ENCODE data around the gene TOX2. TPM values are rescaled to one million over a fixed set of nuclear protein-coding genes. Genes with fewer than 3 reads are reported as not detected.

TOX2 gene
- total RNA-seq, 1 experiment from 2014 or later = 1.7 TPM

DNA sequence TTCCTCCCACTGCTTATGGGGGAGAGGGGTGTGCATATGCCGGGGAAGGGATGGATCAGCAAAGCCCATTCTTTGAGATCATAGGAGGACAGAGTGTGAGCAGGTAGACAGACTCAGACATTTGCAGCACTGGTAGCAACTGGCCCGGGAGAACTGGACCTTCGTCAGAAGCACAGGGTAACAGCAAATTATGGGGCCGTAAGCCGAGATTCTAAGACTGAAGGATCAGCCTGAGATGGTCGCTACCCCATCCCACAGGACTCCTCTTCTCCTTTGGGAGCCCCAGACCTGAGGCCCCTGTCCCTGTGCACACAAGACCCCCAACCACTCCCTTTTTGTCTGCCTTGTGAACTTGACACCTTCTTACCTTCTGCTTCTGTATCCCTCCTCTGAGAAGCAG lies 106.5 kb downstream of the TOX2 start:
- H3K27ac Mint-ChIP-seq = no peak overlapping the region
- no peaks in the 10 kb centered on the region for H4K20me1 ChIP-seq (ENCODE audit: control insufficient read depth, insufficient read depth, insufficient read length)
- H3K4me3 Mint-ChIP-seq = no peak overlapping the region; a peak in 1 of 5 replicates
- no peak overlapping the region for H4K8ac ChIP-seq (replicated peaks; ENCODE audit: insufficient read length, low read depth, low read length)
- H2BK15ac ChIP-seq (ENCODE audit: low read depth, low read length) = no peak overlapping the region
- no peak overlapping the region for H2BK20ac ChIP-seq (ENCODE audit: low read depth, low read length, poor library complexity, severe bottlenecking)
- no peak overlapping the region for H3K56ac ChIP-seq (ENCODE audit: insufficient read length, low read depth, low read length)
- H3K18ac ChIP-seq (ENCODE audit: insufficient read length, low read depth, low read length) = no peak overlapping the region
- no peak overlapping the region for H2BK5ac ChIP-seq (ENCODE audit: insufficient read length, low read length)
- no peak overlapping the region for H2BK120ac ChIP-seq (ENCODE audit: low read depth, low read length, poor library complexity, severe bottlenecking)
- peaks cover 2% of the 10 kb centered on the region for H3K27me3 Mint-ChIP-seq (ENCODE audit: low read depth)
- no peak overlapping the region for H4K91ac ChIP-seq (ENCODE audit: insufficient read length, low read depth, low read length)
- no peak overlapping the region for H3K4me2 ChIP-seq (ENCODE audit: insufficient read depth, insufficient read length, low read length)
- TF ChIP-seq, protein P1, sequence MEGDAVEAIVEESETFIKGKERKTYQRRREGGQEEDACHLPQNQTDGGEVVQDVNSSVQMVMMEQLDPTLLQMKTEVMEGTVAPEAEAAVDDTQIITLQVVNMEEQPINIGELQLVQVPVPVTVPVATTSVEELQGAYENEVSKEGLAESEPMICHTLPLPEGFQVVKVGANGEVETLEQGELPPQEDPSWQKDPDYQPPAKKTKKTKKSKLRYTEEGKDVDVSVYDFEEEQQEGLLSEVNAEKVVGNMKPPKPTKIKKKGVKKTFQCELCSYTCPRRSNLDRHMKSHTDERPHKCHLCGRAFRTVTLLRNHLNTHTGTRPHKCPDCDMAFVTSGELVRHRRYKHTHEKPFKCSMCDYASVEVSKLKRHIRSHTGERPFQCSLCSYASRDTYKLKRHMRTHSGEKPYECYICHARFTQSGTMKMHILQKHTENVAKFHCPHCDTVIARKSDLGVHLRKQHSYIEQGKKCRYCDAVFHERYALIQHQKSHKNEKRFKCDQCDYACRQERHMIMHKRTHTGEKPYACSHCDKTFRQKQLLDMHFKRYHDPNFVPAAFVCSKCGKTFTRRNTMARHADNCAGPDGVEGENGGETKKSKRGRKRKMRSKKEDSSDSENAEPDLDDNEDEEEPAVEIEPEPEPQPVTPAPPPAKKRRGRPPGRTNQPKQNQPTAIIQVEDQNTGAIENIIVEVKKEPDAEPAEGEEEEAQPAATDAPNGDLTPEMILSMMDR (conservative IDR thresholded peaks at IDR 0.05) = no peak
- no peak overlapping the region for H2BK12ac ChIP-seq (ENCODE audit: insufficient read length, low read depth, low read length)
- no peaks in the 10 kb centered on the region for H3K9me3 ChIP-seq (ENCODE audit: control insufficient read depth, low read depth, low read length)
- no peak overlapping the region for H4K5ac ChIP-seq (ENCODE audit: insufficient read length, low read depth, low read length)
- H3K23ac ChIP-seq (ENCODE audit: insufficient read length, low read depth, low read length) = no peak overlapping the region
- H2AK5ac ChIP-seq (ENCODE audit: insufficient read length, low read length) = no peak overlapping the region
- no peak overlapping the region for H3K4ac ChIP-seq (ENCODE audit: low read depth, low read length)
- H3K9me3 Mint-ChIP-seq = no peaks in the 10 kb centered on the region
- DNase-seq = no peak
- H3K23me2 ChIP-seq (ENCODE audit: insufficient read length, low read depth, low read length, poor library complexity, severe bottlenecking) = no peaks in the 10 kb centered on the region
- H3K79me2 ChIP-seq (ENCODE audit: insufficient read depth, low read length) = no peaks in the 10 kb centered on the region
- H3K4me1 ChIP-seq (ENCODE audit: insufficient read depth, low read length) = 0 out of 2 replicates have a peak, but pooled peaks cover 3% of the 10 kb centered on the region
- no peaks in the 10 kb centered on the region for H3K27me3 ChIP-seq (ENCODE audit: insufficient read depth, low read length)
- no peak overlapping the region for H3K27ac ChIP-seq (ENCODE audit: insufficient read length, low read depth, low read length)
- no peaks in the 10 kb centered on the region for H3K79me1 ChIP-seq (ENCODE audit: insufficient read depth, low read depth, low read length, poor library complexity, severe bottlenecking)
- H3K36me3 Mint-ChIP-seq (ENCODE audit: insufficient read depth in 1 of 3, low read depth in 3 of 3) = no peaks in the 10 kb centered on the region
- no peak overlapping the region for H3K9ac ChIP-seq (ENCODE audit: extremely low read depth, insufficient read length, low read length)
- H3T11ph ChIP-seq (ENCODE audit: low read length) = no peak overlapping the region
- H2AFZ ChIP-seq (ENCODE audit: low read length) = no peak overlapping the region
- WGBS (ENCODE audit: extremely low coverage, insufficient read length, low lambda C conversion rate) = no CpG with 5 or more reads among the region's 6 CpGs
- no peak overlapping the region for H3K14ac ChIP-seq (ENCODE audit: insufficient read depth, low read length)
- H3K4me1 Mint-ChIP-seq = peaks cover 16 to 26% of the 10 kb centered on the region in 2 experiments
